ENCODE measurements around the gene GOSR1. TPM values are rescaled to one million over a fixed set of nuclear protein-coding genes. Genes with fewer than 3 reads are reported as not detected.

GOSR1 gene
- total and polyA plus RNA-seq, 2 donors (not counting 1 experiment from before 2014, with no cell fraction given) = 19.1 to 66.6 TPM

DNA sequence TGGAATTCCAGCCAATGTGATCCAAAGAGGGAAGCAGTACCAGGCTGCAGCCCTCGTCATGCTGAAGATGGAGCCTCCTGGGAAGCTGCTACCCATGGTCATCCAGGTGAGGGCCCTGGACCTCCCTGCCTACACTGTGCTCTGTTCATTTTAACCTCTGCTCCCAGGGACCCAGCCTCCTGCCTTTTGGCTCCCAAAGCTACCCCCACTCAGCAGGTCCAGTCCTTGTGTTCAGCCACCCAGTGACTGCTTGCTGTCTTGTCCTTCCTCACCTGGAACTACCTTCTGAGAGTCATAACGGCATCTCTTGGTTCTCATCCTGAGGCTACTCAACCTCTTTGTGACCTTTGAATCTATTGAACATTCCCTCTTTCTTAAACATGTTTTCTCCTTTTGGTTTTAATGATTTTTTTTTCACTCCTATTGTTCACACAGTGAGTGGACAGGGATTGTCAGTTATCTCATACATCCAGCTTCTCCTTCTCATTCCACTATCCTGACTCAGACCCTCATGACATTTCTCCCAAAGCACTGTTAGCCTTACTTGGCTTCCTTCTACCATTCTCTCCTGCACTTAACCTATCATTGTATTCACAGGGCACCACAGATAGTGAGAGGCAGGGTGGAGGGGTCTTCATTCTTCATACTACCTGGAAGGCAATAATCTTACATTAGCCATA lies 53.3 kb downstream of the GOSR1 start:
- TF ChIP-seq, protein P1, sequence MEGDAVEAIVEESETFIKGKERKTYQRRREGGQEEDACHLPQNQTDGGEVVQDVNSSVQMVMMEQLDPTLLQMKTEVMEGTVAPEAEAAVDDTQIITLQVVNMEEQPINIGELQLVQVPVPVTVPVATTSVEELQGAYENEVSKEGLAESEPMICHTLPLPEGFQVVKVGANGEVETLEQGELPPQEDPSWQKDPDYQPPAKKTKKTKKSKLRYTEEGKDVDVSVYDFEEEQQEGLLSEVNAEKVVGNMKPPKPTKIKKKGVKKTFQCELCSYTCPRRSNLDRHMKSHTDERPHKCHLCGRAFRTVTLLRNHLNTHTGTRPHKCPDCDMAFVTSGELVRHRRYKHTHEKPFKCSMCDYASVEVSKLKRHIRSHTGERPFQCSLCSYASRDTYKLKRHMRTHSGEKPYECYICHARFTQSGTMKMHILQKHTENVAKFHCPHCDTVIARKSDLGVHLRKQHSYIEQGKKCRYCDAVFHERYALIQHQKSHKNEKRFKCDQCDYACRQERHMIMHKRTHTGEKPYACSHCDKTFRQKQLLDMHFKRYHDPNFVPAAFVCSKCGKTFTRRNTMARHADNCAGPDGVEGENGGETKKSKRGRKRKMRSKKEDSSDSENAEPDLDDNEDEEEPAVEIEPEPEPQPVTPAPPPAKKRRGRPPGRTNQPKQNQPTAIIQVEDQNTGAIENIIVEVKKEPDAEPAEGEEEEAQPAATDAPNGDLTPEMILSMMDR (IDR thresholded peaks at IDR 0.05) = no peak
- no peak for TF ChIP-seq EZH2 (IDR thresholded peaks at IDR 0.05; ENCODE audit: borderline replicate concordance, insufficient read depth, low read depth, low read length, poor library complexity, severe bottlenecking)
- Histone ChIP-seq H2AFZ (ENCODE audit: insufficient read depth, low read depth, low read length, poor library complexity, severe bottlenecking) (no peak overlapping the region), H3K4me1 (ENCODE audit: control insufficient read depth in 2 of 2, insufficient read depth in 2 of 2, low read length in 2 of 2) (no peaks in the 10 kb centered on the region), H3K4me3 (ENCODE audit: control extremely low read depth in 1 of 5, extremely low read depth in 1 of 5, insufficient read depth in 1 of 5, low read depth in 2 of 5, low read length in 4 of 5) (no peak overlapping the region), H3K79me2 (ENCODE audit: control insufficient read depth, insufficient read depth, low read length) (no peaks in the 10 kb centered on the region), H3K27me3 (replicated peaks in 1 of 4; ENCODE audit: control extremely low read depth in 1 of 4, control insufficient read depth in 3 of 4, insufficient read depth in 4 of 4, low read length in 3 of 4) (no peaks in the 10 kb centered on the region), H3K36me3 (replicated peaks in 1 of 2; ENCODE audit: control extremely low read depth in 1 of 2, control insufficient read depth in 1 of 2, extremely low read depth in 1 of 2, insufficient read depth in 2 of 2, low read length in 1 of 2) (peaks cover 3% of the 10 kb centered on the region in 2 experiments), H3K9me3 (ENCODE audit: control extremely low read depth in 1 of 3, control insufficient read depth in 2 of 3, insufficient read depth in 1 of 3, low read length in 2 of 3) (no peaks in the 10 kb centered on the region), H4K20me1 (ENCODE audit: control insufficient read depth, insufficient read depth, low read length, poor library complexity, severe bottlenecking) (no peaks in the 10 kb centered on the region), H3K27ac (ENCODE audit: low read length in 2 of 2) (no peak overlapping the region), H3K9ac (ENCODE audit: low read length) (no peak overlapping the region), H3K4me2 (replicated peaks; ENCODE audit: low read depth, low read length, poor library complexity, severe bottlenecking) (no peak overlapping the region)
- Mint-ChIP-seq H3K27ac (no peak overlapping the region), H3K9me3 (ENCODE audit: insufficient read depth) (no peaks in the 10 kb centered on the region), H3K4me1 (peaks cover 3% of the 10 kb centered on the region), H3K4me3 (no peak overlapping the region), H3K27me3 (no peaks in the 10 kb centered on the region)
- CTCF ChIA-PET = no interaction called here
- POLR2A ChIA-PET = no interaction called here
- intact Hi-C loops (cut with micrococcal nuclease) = no loop called here
- no peak for ATAC-seq (ENCODE audit: low read depth)
- no peak for DNase-seq
- 100% methylated on average over 1 of the region's 2 CpGs for WGBS (ENCODE audit: insufficient coverage)

DNA sequence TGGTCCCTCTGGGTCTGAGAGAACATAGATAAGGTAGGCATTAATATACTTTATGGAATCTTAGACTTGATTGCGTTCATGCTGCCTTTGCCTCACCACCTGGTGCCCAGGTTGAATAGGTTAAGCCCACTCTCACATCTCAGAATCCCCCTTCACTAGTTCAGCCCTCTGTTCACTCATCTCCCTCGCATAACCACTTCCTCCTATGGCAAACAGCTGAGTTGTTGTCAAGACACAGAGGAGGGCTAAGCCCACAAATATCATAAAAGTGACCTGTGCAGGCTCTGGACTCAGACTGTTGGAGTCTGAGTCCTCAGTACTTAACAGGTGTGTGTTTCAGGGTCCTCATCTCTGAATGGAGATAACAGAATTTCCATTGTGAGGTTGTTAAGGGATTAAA lies 55.7 kb downstream of the GOSR1 start:
- Histone ChIP-seq H3K9ac (ENCODE audit: low read length) (no peak overlapping the region), H4K20me1 (ENCODE audit: control insufficient read depth, insufficient read depth, low read length, poor library complexity, severe bottlenecking) (no peaks in the 10 kb centered on the region), H3K4me1 (ENCODE audit: control insufficient read depth in 2 of 2, insufficient read depth in 2 of 2, low read length in 2 of 2) (no peaks in the 10 kb centered on the region), H3K27me3 (replicated peaks in 1 of 4; ENCODE audit: control extremely low read depth in 1 of 4, control insufficient read depth in 3 of 4, insufficient read depth in 4 of 4, low read length in 3 of 4) (no peaks in the 10 kb centered on the region), H2AFZ (ENCODE audit: insufficient read depth, low read depth, low read length, poor library complexity, severe bottlenecking) (no peak overlapping the region), H3K27ac (ENCODE audit: low read length in 2 of 2) (no peak overlapping the region), H3K4me3 (ENCODE audit: control extremely low read depth in 1 of 5, extremely low read depth in 1 of 5, insufficient read depth in 1 of 5, low read depth in 2 of 5, low read length in 4 of 5) (no peak overlapping the region), H3K4me2 (replicated peaks; ENCODE audit: low read depth, low read length, poor library complexity, severe bottlenecking) (no peak overlapping the region), H3K9me3 (ENCODE audit: control extremely low read depth in 1 of 3, control insufficient read depth in 2 of 3, insufficient read depth in 1 of 3, low read length in 2 of 3) (no peaks in the 10 kb centered on the region), H3K79me2 (ENCODE audit: control insufficient read depth, insufficient read depth, low read length) (no peaks in the 10 kb centered on the region), H3K36me3 (replicated peaks in 1 of 2; ENCODE audit: control extremely low read depth in 1 of 2, control insufficient read depth in 1 of 2, extremely low read depth in 1 of 2, insufficient read depth in 2 of 2, low read length in 1 of 2) (peaks cover 0 to 3% of the 10 kb centered on the region in 2 experiments)
- H3K4me1 Mint-ChIP-seq = peaks cover 3% of the 10 kb centered on the region
- DNase-seq (no peak), ATAC-seq (ENCODE audit: low read depth) (no peak)
- POLR2A ChIA-PET = no interaction called here
- intact Hi-C loops (cut with micrococcal nuclease) = no loop called here
- no peak for TF ChIP-seq EZH2 (IDR thresholded peaks at IDR 0.05; ENCODE audit: borderline replicate concordance, insufficient read depth, low read depth, low read length, poor library complexity, severe bottlenecking)
- CTCF ChIA-PET = no interaction called here
- H3K27ac Mint-ChIP-seq = no peak overlapping the region
- no peak overlapping the region for H3K4me3 Mint-ChIP-seq
- H3K27me3 Mint-ChIP-seq = no peaks in the 10 kb centered on the region
- peaks cover 2% of the 10 kb centered on the region for H3K9me3 Mint-ChIP-seq (ENCODE audit: insufficient read depth)
- no CpG with 5 or more reads among the region's 2 CpGs for WGBS (ENCODE audit: insufficient coverage)
